D721Med (cell line): ENCODE data around the gene GLTP.

Source experiments
- DNase-seq: peaks from one replicate; pipeline ENCODE4 v3.0.0; 2011; ENCODE audit warnings: low spot score; ENCODE audit not compliant: insufficient read length
- FAIRE-seq: peaks from 2 replicates; lab custom pipeline; 2011; peaks lifted over from hg19 to GRCh38; lab: Jason Lieb, UNC
- TF ChIP-seq, protein P1 (sequence below): IDR thresholded peaks from 2 replicates; pipeline ENCODE4 v1.5.1; 2012; ENCODE audit warnings: mild to moderate bottlenecking, control low read depth; ENCODE audit not compliant: insufficient read depth; ENCODE audit errors: missing control alignments

The GLTP gene

DNA sequence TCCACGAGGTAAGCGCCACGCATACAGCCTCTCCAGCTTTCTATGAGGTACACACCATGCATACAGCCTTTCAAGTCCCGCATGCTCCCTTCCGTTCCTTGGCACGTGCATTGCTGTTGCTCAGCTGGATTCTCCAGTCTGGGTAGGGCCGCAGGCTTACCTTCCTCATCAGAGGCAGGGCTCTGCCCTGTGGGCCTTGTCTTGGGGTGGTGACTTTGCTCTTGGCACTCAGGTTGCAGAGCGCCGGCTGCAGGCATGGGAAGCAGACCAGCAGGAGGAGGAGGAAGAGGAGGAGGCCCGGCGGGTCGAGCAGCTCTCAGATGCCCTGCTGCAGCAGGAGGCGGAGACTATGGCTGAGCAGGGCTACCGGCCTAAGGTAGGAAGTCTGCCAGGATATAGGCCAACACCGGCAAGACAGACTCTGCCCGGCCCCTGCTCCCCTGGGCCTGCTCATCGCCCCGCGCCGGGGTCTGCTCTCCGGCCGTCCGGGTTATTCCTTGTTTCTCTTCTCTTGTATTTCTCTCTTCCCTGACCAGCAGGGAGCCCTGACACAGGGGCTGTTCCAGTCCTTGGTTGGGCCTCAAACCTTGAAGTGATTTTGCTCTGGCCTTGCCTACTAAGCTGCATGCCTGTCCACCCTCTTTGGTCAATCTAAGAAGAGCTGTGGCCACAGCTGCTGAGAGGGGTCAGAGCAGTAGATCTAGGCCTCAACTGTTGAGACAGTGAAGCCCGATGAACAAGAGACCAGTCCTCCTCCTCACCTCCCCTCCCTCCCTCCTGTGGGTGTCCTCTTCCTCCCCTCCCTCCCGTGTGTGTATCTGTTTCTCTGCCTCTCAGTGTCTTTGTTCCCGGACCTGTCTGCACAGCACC is 35.1 kb upstream of the GLTP start:
- DNase-seq, result no peak
- no peak for FAIRE-seq
- TF ChIP-seq, protein P1, sequence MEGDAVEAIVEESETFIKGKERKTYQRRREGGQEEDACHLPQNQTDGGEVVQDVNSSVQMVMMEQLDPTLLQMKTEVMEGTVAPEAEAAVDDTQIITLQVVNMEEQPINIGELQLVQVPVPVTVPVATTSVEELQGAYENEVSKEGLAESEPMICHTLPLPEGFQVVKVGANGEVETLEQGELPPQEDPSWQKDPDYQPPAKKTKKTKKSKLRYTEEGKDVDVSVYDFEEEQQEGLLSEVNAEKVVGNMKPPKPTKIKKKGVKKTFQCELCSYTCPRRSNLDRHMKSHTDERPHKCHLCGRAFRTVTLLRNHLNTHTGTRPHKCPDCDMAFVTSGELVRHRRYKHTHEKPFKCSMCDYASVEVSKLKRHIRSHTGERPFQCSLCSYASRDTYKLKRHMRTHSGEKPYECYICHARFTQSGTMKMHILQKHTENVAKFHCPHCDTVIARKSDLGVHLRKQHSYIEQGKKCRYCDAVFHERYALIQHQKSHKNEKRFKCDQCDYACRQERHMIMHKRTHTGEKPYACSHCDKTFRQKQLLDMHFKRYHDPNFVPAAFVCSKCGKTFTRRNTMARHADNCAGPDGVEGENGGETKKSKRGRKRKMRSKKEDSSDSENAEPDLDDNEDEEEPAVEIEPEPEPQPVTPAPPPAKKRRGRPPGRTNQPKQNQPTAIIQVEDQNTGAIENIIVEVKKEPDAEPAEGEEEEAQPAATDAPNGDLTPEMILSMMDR, result no peak

DNA sequence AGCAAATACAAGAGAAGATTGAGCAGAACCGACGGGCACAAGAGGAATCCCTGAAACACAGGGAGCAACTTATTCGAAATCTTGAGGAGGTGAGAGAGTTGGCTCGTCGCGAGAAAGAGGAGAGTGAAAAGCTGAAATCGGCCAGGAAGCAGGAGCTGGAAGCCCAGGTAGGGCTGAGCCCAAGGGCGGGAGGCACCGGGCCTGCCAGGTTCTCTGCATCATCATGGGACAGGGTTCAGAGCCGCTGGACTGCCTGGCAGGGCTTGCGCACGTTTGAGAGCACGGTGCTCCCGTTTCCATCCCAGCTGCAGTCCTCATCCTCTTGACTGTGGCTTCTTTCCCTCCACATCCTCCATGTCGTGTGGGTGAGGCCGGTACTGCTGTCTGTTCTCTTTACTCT is 34.1 kb upstream of the GLTP start:
- DNase-seq, result no peak
- TF ChIP-seq, protein P1, result no peak
- no peak for FAIRE-seq

GRCh38 chr12:109912855-109913321 is 32.5 kb upstream of the GLTP start:
- TF ChIP-seq, protein P1, result no peak
- no peak for FAIRE-seq
- DNase-seq, result no peak

- TF ChIP-seq, protein P1, result peak; percentile 27
- FAIRE-seq (no peak), DNase-seq (no peak)
Measured at GRCh38 chr12:109910969-109911348, 30.6 kb upstream of the GLTP start.

GRCh38 chr12:109910254-109910968 is 30.1 kb upstream of the GLTP start:
- no peak for DNase-seq
- FAIRE-seq, result no peak
- TF ChIP-seq, protein P1, result no peak

GRCh38 chr12:109905301-109905700 is 25.0 kb upstream of the GLTP start:
- FAIRE-seq (no peak), DNase-seq (no peak)
- TF ChIP-seq, protein P1, result no peak
